HG02943 (cell line): Measurements from ENCODE around the gene PSMG2.
"Not testable (repeated sequence)": the region's sequence is repeated elsewhere in the genome, so short reads cannot be mapped to it uniquely, and the experiment has no call there.

ENCODE experiments used
- ATAC-seq: cut with Tn5 transposase; IDR thresholded peaks from one replicate; pipeline ENCODE4 v1.9.1; 2021; ENCODE audit warnings: mild to moderate bottlenecking, low read depth, moderate library complexity; ENCODE audit not compliant: unreplicated experiment

Gene PSMG2

DNA sequence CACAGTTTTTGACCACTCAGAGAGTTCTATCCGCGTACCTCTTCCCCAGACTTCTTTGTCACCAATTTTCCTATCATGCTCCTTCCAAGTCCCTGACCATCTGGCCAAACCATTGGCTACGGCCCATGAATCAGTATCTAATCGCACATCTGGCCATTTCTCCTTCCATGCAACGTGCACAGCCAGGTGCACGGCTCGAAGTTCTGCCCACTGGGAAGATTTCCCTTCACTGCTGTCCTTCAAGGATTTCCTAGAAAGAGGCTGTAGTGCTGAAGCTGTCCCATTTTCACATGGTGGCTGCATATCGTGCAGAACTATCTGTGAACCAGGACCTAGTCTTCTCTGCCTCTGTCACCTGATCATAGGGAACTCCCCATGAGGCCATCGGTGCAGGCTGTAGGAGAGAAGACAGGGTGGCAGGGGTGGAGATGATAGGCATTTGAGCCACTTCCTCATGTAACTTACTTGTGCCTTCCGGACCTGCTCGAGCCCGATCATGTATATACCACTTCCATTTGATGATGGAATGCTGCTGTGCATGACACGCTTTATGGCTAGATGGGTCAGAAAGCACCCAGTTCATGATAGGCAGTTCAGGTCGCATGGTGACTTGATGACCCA, 53.9 kb downstream of the PSMG2 start:
- ATAC-seq, result not testable (repeated sequence)

DNA sequence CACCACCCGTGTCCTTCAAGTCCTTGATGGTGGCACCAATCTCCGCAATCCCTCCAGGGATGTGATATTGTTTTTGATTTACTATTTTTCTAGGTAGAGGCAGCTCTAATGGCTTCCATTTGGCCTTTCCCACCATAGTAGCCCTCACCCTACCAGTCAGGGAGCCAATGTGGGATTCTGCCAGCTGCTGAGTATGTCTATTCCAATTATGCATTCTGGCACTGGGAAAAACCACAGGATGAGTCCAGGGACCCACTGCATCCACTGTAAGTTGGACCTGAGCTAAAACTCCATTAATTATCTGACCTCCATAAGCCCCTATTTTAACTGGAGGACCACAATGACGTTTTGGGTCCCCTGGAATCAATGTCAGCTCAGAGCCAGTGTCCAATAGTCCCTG, 55.7 kb downstream of the PSMG2 start:
- ATAC-seq, result not testable (repeated sequence)

DNA sequence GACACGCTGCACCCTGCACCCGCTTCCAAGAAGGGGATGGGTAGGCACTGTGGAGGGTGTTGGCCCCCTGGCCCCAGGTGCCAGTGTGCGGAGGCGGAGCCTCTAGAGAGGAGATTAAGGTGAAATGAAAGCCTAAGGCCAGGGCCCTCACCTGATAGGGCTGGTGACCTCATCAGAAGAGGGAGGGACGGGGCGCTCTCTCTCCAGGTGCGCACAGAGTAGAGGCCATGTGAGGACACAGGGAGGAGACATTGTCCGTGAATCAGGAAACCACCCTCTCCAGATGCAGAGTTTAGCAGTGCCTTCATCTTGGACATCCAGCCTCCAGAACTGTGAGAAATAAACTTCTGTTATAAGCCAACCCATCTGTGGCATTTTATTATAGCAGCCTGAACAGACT, 62.3 kb downstream of the PSMG2 start:
- no peak for ATAC-seq

DNA sequence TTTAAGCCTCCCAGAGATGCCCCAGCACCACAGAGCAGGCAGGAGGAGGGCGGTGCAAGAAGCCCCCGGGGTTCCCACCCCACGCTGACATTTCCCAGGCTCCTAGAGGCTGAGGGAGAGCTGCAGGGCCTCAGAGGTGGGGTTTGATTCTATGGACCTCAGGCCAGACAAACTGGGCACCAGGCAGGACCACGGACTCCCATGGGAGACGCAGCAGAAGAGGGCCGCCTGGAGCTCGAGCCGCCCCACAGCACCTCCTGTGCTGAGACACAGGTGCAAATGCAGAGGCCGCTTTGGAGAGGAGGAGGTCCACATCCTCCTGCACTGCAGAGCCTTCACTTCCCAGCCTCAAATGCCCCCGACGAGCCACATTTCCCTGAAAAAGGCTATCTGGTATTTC, 62.7 kb downstream of the PSMG2 start:
- ATAC-seq, result no peak

DNA sequence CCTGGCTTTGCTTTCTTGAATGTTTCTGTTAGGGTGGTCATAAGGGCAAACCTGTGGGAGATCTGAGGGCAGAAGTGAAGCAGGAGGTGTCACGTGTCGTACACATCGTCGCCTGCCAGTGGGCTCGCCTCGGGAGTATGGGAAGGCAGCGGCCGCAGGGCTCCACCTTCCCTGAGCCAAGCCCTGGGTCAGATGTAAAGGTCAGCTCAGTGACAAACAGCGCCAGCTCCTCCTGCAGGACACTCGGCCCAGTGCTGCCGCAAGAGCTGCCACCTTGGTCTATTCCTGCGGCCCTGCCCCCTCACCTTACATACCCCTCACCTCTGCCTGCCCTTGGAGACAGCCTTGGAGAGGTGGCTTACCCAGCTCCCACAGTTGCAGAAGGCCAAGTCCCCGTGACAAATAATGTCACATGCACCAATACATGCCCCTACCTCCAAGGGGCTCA, 64.2 kb downstream of the PSMG2 start:
- no peak for ATAC-seq

DNA sequence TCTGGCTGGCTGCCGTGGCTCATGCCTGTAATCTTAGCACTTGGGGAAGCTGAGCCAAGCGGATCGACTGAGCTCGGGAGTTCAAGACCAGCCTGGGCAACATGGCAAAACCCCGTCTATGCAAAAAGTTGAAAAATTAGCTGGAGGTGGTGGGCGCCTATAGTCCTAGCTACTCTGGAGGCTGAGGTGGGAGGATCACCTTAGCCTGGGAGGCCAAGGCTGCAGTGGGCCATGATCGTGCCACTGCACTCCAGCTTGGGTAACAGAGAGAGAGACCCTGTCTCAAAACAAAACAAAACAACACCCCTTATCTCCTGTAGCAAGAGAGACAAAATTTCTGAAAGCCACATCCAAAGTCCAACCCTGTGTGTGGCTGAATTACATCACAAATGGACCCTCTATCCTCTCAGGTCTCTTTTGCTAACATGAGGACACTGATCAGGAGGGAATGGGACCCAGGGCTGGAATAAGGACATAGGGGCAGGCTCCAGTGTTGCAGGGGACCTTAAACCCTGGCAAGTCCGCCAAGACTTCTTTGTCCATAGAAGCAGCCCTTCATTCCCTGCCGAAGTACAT, 64.8 kb downstream of the PSMG2 start:
- ATAC-seq, result no peak

DNA sequence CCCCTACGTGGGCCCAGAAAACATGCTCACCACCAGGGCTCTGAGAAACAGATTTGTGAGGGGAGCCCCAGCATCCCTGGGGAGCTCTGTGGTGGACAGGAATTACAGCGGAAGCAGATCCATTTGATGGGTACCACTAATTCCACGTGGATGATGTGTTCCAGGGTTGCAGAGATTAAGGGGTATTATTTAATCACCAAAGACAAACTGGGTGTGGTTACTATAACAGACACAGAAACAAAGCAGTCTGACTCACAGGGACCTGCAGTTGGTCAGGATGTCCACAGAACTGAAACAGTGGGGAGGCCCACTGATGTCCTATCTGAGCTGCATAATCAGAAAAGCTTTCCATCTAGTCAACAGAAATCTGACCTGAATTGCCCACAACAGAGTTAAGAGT, 65.8 kb downstream of the PSMG2 start:
- no peak for ATAC-seq

DNA sequence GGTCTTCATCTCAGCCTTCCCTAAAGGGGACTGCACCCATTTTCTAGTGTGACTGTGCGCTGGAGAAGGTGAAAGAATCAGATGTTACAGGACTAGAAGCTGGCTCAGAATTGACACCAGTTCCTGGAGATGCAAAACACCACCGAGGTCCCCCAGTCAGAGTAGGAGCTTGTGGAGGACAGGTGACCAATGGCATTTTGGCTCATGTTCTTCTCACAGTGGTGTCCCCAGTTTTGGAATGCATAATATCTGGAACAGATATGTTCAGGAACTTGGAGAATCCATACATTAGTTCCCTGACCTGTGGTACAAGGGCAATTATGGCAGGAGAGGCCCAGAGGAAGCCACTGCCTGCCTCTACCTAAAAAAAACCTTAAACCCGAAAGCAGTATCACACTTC, 66.3 kb downstream of the PSMG2 start:
- no peak for ATAC-seq

DNA sequence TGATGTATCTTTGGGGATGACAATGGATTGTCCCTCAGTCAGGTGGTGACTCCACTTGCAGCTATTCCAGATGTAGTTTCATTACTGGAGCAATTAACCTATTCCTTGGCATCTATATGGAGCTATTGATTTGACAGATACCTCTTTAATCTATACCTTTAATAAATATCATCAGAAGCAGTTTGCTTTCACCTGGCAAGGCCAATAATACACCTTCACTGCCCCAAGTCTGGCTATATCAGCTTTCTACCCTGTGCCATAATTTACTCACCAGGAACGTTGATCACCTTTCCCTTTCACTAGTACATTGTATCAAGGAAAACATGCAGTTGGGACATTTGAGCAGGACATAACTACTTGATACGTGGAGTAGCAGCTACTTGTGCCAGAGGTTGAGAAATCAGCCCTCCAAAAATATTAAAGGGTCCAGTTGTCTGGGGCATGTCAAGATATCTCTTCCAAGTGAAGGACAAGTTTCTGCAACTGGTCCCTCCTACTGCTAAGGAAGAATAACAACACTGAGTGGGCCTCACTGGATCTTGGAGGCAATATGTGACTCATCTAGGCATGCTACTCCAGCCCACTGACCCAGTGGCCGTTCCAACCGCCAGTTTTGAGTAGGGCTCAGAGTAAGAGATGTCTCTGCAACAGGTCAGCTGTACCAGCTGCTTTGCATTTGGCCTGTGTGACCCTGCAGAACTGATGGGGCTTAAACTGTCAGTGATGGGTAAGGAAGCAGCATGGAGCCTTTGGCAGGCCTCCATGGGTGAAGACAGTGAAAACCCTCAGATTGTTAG, 67.0 kb downstream of the PSMG2 start:
- no peak for ATAC-seq

DNA sequence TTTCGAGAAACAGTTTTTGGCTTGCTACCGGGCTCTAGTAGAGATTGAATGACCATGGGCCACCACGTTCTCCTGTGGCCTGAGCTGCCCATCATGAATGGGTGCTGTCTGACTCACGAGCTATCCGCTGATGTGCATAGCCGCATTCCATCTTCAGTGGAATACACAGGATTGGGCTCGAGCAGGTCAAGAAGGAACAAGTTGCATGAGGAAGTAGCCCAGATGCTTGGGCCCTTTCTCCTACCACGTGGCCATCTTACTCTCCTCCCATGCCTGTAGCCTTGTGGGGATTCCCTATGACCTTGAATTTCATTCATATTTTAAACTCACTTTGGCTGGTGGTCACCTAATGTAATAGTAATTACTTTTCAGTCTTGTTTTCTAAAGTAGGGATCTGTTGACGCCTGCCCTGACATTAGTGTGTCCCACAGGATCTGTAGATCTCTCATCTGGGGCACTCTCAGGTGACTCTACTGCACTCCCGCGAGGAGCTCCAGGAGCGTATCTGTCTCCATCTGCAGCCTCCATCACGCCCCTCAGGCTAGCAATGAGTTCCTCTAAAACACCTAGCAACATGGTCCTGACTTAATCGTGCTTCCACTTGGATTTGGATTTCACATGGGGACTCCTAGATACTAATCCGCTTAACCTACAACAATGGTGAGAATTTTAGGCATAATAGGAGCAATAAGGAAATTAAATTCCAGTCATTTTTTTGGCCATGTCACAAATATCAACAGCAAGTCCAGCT, 67.8 kb downstream of the PSMG2 start:
- ATAC-seq, result no peak

DNA sequence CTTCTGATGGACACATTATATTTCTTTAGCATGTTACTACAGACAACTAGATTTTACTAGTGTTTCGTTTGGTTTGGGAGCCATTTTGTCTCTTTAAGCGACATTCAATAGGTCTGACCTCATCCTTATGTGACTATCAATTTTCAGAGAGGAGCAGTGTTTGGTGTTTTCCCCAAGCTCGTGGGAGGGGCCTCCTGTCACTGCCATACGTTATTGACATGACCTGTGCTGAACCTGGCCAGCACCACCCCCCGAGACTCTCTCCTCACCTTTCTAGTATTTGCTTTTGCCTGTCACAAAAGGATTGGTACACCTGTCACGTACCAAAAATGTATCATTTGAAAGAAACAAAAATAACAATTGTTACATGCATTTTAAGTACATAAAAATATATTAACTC, 69.3 kb downstream of the PSMG2 start:
- ATAC-seq, result no peak

DNA sequence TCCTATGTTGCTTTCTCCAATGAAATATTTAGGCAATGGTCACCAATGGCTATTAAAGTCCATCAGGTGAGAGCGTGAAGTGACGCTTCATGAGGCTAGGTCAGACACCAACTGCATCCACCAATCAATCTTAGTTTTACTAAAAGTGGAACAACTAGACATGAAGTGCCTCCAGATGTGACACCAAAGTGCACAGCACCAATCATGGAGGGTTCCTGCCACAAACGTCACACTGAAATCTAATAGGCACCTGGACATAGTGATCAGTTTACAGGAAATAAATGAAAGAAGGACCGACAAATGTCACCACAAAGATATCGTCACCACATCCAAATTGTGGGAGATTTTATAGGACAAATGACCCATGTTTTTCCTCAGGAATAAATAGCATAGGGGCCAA, 70.5 kb downstream of the PSMG2 start:
- no peak for ATAC-seq

DNA sequence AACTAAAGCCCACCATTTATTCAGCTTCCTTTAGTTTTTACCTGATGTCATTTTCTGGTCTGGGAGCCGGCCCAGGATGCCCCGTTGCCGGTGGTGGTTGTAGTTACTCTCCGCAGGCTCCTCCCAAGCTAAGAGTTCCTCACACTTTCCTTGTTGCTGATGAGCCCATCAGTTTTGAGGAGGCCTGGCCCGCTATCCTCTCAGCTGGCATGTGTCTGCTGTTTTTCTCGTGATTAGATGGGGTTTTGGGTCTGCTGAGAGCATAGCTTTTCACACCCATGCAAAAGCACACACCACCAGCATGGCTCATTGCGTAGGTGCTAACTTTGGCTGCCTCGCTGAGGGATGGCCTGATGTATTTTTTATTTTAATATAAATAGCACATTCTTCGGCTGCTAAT, 72.1 kb downstream of the PSMG2 start:
- ATAC-seq, result no peak
